Naive thymus-derived CD4-positive, alpha-beta T cell (primary cell): ENCODE data around the gene SLC46A3. TPM values are rescaled to one million over a fixed set of nuclear protein-coding genes. Genes with fewer than 3 reads are reported as not detected.

Experiments used
- ATAC-seq: fragments of 150-1000 bp; cut with Tn5 transposase; 2 replicates; pipeline ENCODE4 v1.10.0; 2021; ENCODE audit warnings: mild to moderate bottlenecking, moderate library complexity
- CTCF ChIA-PET: fragments of 350-600 bp; sonication (Branson Sonifier 250); formaldehyde crosslinking; loops from one replicate; lab custom pipeline; 2021; ENCODE audit warnings: antibody characterized with exemption; lab: Charles Lee
- POLR2A ChIA-PET: fragments of 350-600 bp; sonication (Branson Sonifier 250); formaldehyde crosslinking; loops from one replicate; lab custom pipeline; 2021; ENCODE audit warnings: antibody characterized with exemption, inconsistent platforms; lab: Charles Lee
- DNase-seq, 9 donors: peaks; one replicate each; pipeline versions ENCODE4 v3.0.0 to v3.0.0-alpha.2; 2020 to 2022; ENCODE audit warnings: mixed read lengths in 1 of 9
- H3K27ac ChIP-seq: one replicate; pipeline ENCODE4 v1.7.0; 2013; ENCODE audit warnings: mild to moderate bottlenecking, low read depth, low read length, moderate library complexity
- H3K27me3 ChIP-seq, 2 donors: one replicate each; pipeline ENCODE4 v1.7.0; 2013; ENCODE audit warnings: low read length in 2 of 2, mild to moderate bottlenecking in 2 of 2, moderate library complexity in 2 of 2; ENCODE audit not compliant: control insufficient read depth in 2 of 2, insufficient read depth in 2 of 2
- H3K36me3 ChIP-seq, 3 experiments: 1 replicate in 2 of 3; 2 replicates in 1 of 3; pipeline ENCODE4 v1.7.0; 2013; ENCODE audit warnings: low read length in 3 of 3, mild to moderate bottlenecking in 3 of 3, moderate library complexity in 1 of 3; ENCODE audit not compliant: insufficient read depth in 3 of 3, control insufficient read depth in 2 of 3
- H3K4me1 ChIP-seq, 2 donors: one replicate each; pipeline ENCODE4 v1.7.0; 2013; ENCODE audit warnings: low read length in 2 of 2, mild to moderate bottlenecking in 2 of 2, moderate library complexity in 1 of 2; ENCODE audit not compliant: control insufficient read depth in 2 of 2, insufficient read depth in 2 of 2
- H3K4me3 ChIP-seq: 2 replicates; pipeline ENCODE4 v1.7.0; 2013; ENCODE audit warnings: mild to moderate bottlenecking, low read length
- H3K9me3 ChIP-seq, 3 experiments: 1 replicate in 2 of 3; 2 replicates in 1 of 3; pipeline ENCODE4 v1.7.0; 2013; ENCODE audit warnings: low read length in 3 of 3; ENCODE audit not compliant: control insufficient read depth in 2 of 3
- H3K27ac Mint-ChIP-seq, 9 donors: one replicate each; pipeline ENCODE4 v1.8.0; 2020 to 2022; ENCODE audit warnings: mixed read lengths in 9 of 9, mild to moderate bottlenecking in 8 of 9, moderate library complexity in 5 of 9, inconsistent platforms in 2 of 9
- H3K27me3 Mint-ChIP-seq, 5 donors: one replicate each; pipeline ENCODE4 v1.8.0; 2021 to 2022; ENCODE audit warnings: mixed read lengths in 5 of 5, mild to moderate bottlenecking in 1 of 5
- H3K36me3 Mint-ChIP-seq, 5 donors: one replicate each; pipeline ENCODE4 v1.8.0; 2020 to 2022; ENCODE audit warnings: mixed read lengths in 5 of 5, mild to moderate bottlenecking in 3 of 5, inconsistent platforms in 1 of 5
- H3K4me1 Mint-ChIP-seq, 7 donors: one replicate each; pipeline ENCODE4 v1.8.0; 2020 to 2022; ENCODE audit warnings: mixed read lengths in 7 of 7, mild to moderate bottlenecking in 3 of 7, inconsistent platforms in 1 of 7
- H3K4me3 Mint-ChIP-seq, 10 donors: one replicate each; pipeline ENCODE4 v1.8.0; 2020 to 2022; ENCODE audit warnings: mild to moderate bottlenecking in 10 of 10, mixed read lengths in 10 of 10, moderate library complexity in 6 of 10, inconsistent platforms in 2 of 10
- H3K9me3 Mint-ChIP-seq, 11 donors: one replicate each; pipeline ENCODE4 v1.8.0; 2020 to 2022; ENCODE audit warnings: mixed read lengths in 11 of 11, mild to moderate bottlenecking in 4 of 11, inconsistent platforms in 1 of 11, moderate library complexity in 1 of 11
- intact Hi-C, 2 donors: fragments of 100-400 bp; cut with micrococcal nuclease; formaldehyde crosslinking; loops; one replicate each; pipeline ENCODE4 v1.15.1; 2023
- polyA plus RNA-seq, 2 donors: library from polyadenylated mRNA; unstranded; fragments of 300-500 nt; fragmentation: Illumina TruSeq; gene quantifications; one replicate each; pipeline ENCODE4 v1.2.3, GENCODE V29; 2021
- total RNA-seq, 6 experiments: library from RNA in 5 of 6; stranded (reverse) in 5 of 6; gene quantifications; 1 replicate in 5 of 6; 2 replicates in 1 of 6; pipeline ENCODE4 v1.2.3 and lab custom pipeline; 2021 to 2026

Gene SLC46A3
- total and polyA plus RNA-seq, 7 experiments from 2014 or later: 11.1 to 39.8 (median 21.8) TPM

- Mint-ChIP-seq H3K27ac (peak overlapping the region; percentile 90 to 96 (median 94)), H3K4me3 (peak overlapping the region; percentile 89 to 97 (median 95)), H3K9me3 (peaks cover 0 to 3% (median 0%) of the 10 kb centered on the region in 11 donors), H3K36me3 (peaks cover 0 to 16% (median 3%) of the 10 kb centered on the region in 5 donors), H3K27me3 (peaks cover 0 to 12% (median 0%) of the 10 kb centered on the region in 5 donors), H3K4me1 (peaks cover 27 to 48% (median 38%) of the 10 kb centered on the region in 7 donors)
- H3K36me3 ChIP-seq: peaks cover 0 to 8% (median 0%) of the 10 kb centered on the region in 3 experiments
- no peaks in the 10 kb centered on the region for H3K27me3 ChIP-seq
- CTCF ChIA-PET: no interaction called here
- peak in 1 of 9 donors; percentile 3 for DNase-seq
- intact Hi-C loops: loop anchor here (1.0 to 10.0 kb wide), 12 partner anchors 37 to 1295 kb away; partner anchors contain the start of genes POMP (in 2 of the 2), FLT1 (in 1 of the 2), GTF3A (in 1 of the 2) and LNX2 (in 1 of the 2)
- peak overlapping the region; percentile 81 for H3K4me3 ChIP-seq
- POLR2A ChIA-PET: interaction anchor here (0.6 to 3.8 kb wide), 4 partner anchors 35 to 1274 kb away, joined by 3 to 20 read pairs (median 6); partner anchors contain the start of gene POMP
- H3K9me3 ChIP-seq: no peaks in the 10 kb centered on the region
- H3K4me1 ChIP-seq: peaks cover 11 to 14% of the 10 kb centered on the region in 2 donors
- ATAC-seq: no peak
- H3K27ac ChIP-seq: peak overlapping the region; percentile 78
Measured at GRCh38 chr13:28719227-28720055, 671 bp upstream of the SLC46A3 start.

GRCh38 chr13:28718196-28718542 lies 601 bp downstream of the SLC46A3 start:
- Histone ChIP-seq H3K4me3 (peak overlapping the region; percentile 81), H3K4me1 (peaks cover 11 to 14% of the 10 kb centered on the region in 2 donors), H3K9me3 (no peaks in the 10 kb centered on the region), H3K27me3 (no peaks in the 10 kb centered on the region), H3K36me3 (peaks cover 0 to 8% (median 0%) of the 10 kb centered on the region in 3 experiments), H3K27ac (peak overlapping the region; percentile 78)
- peak overlapping the region; percentile 89 to 97 (median 95) for H3K4me3 Mint-ChIP-seq
- H3K27me3 Mint-ChIP-seq: peaks cover 0 to 10% (median 0%) of the 10 kb centered on the region in 5 donors
- POLR2A ChIA-PET: interaction anchor here (0.9 to 3.8 kb wide), 5 partner anchors 8 to 62 kb away, joined by 4 to 20 read pairs (median 5); partner anchors contain the start of gene POMP
- peaks cover 27 to 53% (median 40%) of the 10 kb centered on the region in 7 donors for H3K4me1 Mint-ChIP-seq
- H3K27ac Mint-ChIP-seq: peak overlapping the region; percentile 90 to 97 (median 95)
- DNase-seq (no peak), ATAC-seq (no peak)
- CTCF ChIA-PET: interaction anchor here (0.6 to 0.7 kb wide), 2 partner anchors 517 to 530 kb away, joined by 3 read pairs; no protein-coding TSS in a partner anchor
- peaks cover 2 to 18% (median 6%) of the 10 kb centered on the region in 5 donors for H3K36me3 Mint-ChIP-seq
- peaks cover 0 to 3% (median 0%) of the 10 kb centered on the region in 11 donors for H3K9me3 Mint-ChIP-seq
- intact Hi-C loops: loop anchor here (1.0 to 10.0 kb wide), 10 partner anchors 10 to 1293 kb away; partner anchors contain the start of genes FLT1 (in 1 of the 2), GTF3A (in 1 of the 2), LNX2 (in 1 of the 2) and PAN3 (in 1 of the 2)

GRCh38 chr13:28717170-28717569 lies 1.6 kb downstream of the SLC46A3 start:
- no peaks in the 10 kb centered on the region for H3K9me3 ChIP-seq
- Mint-ChIP-seq H3K4me1 (peaks cover 27 to 56% (median 40%) of the 10 kb centered on the region in 7 donors), H3K27me3 (peaks cover 0 to 9% (median 0%) of the 10 kb centered on the region in 5 donors), H3K36me3 (peaks cover 5 to 25% (median 11%) of the 10 kb centered on the region in 5 donors), H3K4me3 (peak overlapping the region; percentile 69 to 97 (median 94)), H3K9me3 (peaks cover 0 to 3% (median 0%) of the 10 kb centered on the region in 11 donors), H3K27ac (peak overlapping the region in 8 of 9 donors; percentile 53 to 96 (median 94))
- intact Hi-C loops: loop anchor here (5.0 to 10.0 kb wide), 6 partner anchors 35 to 1292 kb away; partner anchors contain the start of genes FLT1 (in 1 of the 2) and GTF3A (in 1 of the 2)
- no peak overlapping the region for H3K4me3 ChIP-seq
- ChIA-PET POLR2A (interaction anchor here (0.7 to 3.8 kb wide), 3 partner anchors 58 to 1900 kb away, joined by 3 to 20 read pairs (median 5); partner anchors contain the start of genes POMP and USPL1), CTCF (no interaction called here)
- H3K27ac ChIP-seq: no peak overlapping the region
- DNase-seq (no peak), ATAC-seq (no peak)
- H3K4me1 ChIP-seq: peaks cover 11 to 14% of the 10 kb centered on the region in 2 donors
- no peaks in the 10 kb centered on the region for H3K27me3 ChIP-seq
- peaks cover 0 to 8% (median 0%) of the 10 kb centered on the region in 3 experiments for H3K36me3 ChIP-seq

GRCh38 chr13:28716511-28716910 lies 2.3 kb downstream of the SLC46A3 start:
- H3K27me3 Mint-ChIP-seq: peaks cover 0 to 3% (median 0%) of the 10 kb centered on the region in 5 donors
- no peak overlapping the region for H3K27ac ChIP-seq
- H3K4me1 ChIP-seq: peaks cover 11 to 14% of the 10 kb centered on the region in 2 donors
- H3K36me3 ChIP-seq: peaks cover 0 to 12% (median 4%) of the 10 kb centered on the region in 3 experiments
- ChIA-PET CTCF (no interaction called here), POLR2A (interaction anchor here (3.8 kb wide), 1 partner anchor 58 kb away, joined by 20 read pairs; the partner anchor contains the start of gene POMP)
- intact Hi-C loops: loop anchor here (5.0 to 10.0 kb wide), 6 partner anchors 34 to 1292 kb away; partner anchors contain the start of genes FLT1 (in 1 of the 2) and GTF3A (in 1 of the 2)
- DNase-seq (no peak), ATAC-seq (no peak)
- peak overlapping the region in 4 of 9 donors; percentile 51 to 96 (median 82) for H3K27ac Mint-ChIP-seq
- H3K4me3 ChIP-seq: no peak overlapping the region
- H3K4me1 Mint-ChIP-seq: peaks cover 27 to 56% (median 40%) of the 10 kb centered on the region in 7 donors
- H3K9me3 Mint-ChIP-seq: peaks cover 0 to 3% (median 0%) of the 10 kb centered on the region in 11 donors
- peak overlapping the region in 9 of 10 donors; percentile 29 to 97 (median 94) for H3K4me3 Mint-ChIP-seq
- H3K9me3 ChIP-seq: no peaks in the 10 kb centered on the region
- H3K36me3 Mint-ChIP-seq: peaks cover 5 to 30% (median 13%) of the 10 kb centered on the region in 5 donors
- no peaks in the 10 kb centered on the region for H3K27me3 ChIP-seq

- H3K4me3 Mint-ChIP-seq: peak overlapping the region in 1 of 10 donors; percentile 28
- POLR2A ChIA-PET: no interaction called here
- intact Hi-C loops: loop anchor here (5.0 to 10.0 kb wide), 6 partner anchors 32 to 1290 kb away; partner anchors contain the start of genes FLT1 (in 1 of the 2) and GTF3A (in 1 of the 2)
- H3K27me3 Mint-ChIP-seq: peaks cover 0 to 3% (median 0%) of the 10 kb centered on the region in 5 donors
- H3K9me3 Mint-ChIP-seq: peaks cover 0 to 3% (median 0%) of the 10 kb centered on the region in 11 donors
- no peak for DNase-seq
- H3K27me3 ChIP-seq: no peaks in the 10 kb centered on the region
- no peaks in the 10 kb centered on the region for H3K9me3 ChIP-seq
- H3K4me3 ChIP-seq: no peak overlapping the region
- peak overlapping the region in 1 of 9 donors; percentile 67 for H3K27ac Mint-ChIP-seq
- peaks cover 9 to 39% (median 19%) of the 10 kb centered on the region in 5 donors for H3K36me3 Mint-ChIP-seq
- peaks cover 27 to 49% (median 39%) of the 10 kb centered on the region in 7 donors for H3K4me1 Mint-ChIP-seq
- no peak overlapping the region for H3K27ac ChIP-seq
- CTCF ChIA-PET: no interaction called here
- no peak for ATAC-seq
- peaks cover 0 to 22% (median 4%) of the 10 kb centered on the region in 3 experiments for H3K36me3 ChIP-seq
- peaks cover 11 to 14% of the 10 kb centered on the region in 2 donors for H3K4me1 ChIP-seq
Measured at GRCh38 chr13:28714651-28715050, 4.1 kb downstream of the SLC46A3 start.
